Transverse colon (tissue), 4 donors: ENCODE results near the gene BCL7B.

ENCODE experiments used
- CTCF ChIP-seq, 5 experiments: fragments of 200-600 bp in 3 of 5; fragments of 450-650 bp in 2 of 5; sonication (generic) in 3 of 5; IDR thresholded peaks; 1 replicate in 2 of 5; 2 replicates in 3 of 5; pipeline ENCODE4 v1.5.1; 2016 to 2017; ENCODE audit warnings: antibody characterized with exemption in 5 of 5, inconsistent platforms in 3 of 5, mild to moderate bottlenecking in 2 of 5, moderate library complexity in 1 of 5
- POLR2A ChIP-seq: fragments of 450-650 bp; IDR thresholded peaks from one replicate; pipeline ENCODE4 v1.6.1; 2016; ENCODE audit warnings: antibody characterized with exemption, mild to moderate bottlenecking, moderate library complexity
- POLR2AphosphoS5 ChIP-seq, 3 donors: sonication (generic); formaldehyde crosslinking; IDR thresholded peaks; one replicate each; pipeline ENCODE4 v1.6.1; 2016; ENCODE audit warnings: antibody characterized with exemption in 3 of 3

- TF ChIP-seq POLR2A, result no peak
- no peak for TF ChIP-seq POLR2AphosphoS5 (IDR thresholded peaks at IDR 0.05)
- no peak for TF ChIP-seq CTCF (IDR thresholded peaks at IDR 0.05)
These were observed 20.3 kb upstream of the BCL7B start for GRCh38 chr7:73577627-73578341.
